Measurements from ENCODE around the gene CHST11. TPM values are rescaled to one million over a fixed set of nuclear protein-coding genes. Genes with fewer than 3 reads are reported as not detected.

Gene CHST11
- total RNA-seq, 1 donor from 2014 or later = 40.1 TPM

DNA sequence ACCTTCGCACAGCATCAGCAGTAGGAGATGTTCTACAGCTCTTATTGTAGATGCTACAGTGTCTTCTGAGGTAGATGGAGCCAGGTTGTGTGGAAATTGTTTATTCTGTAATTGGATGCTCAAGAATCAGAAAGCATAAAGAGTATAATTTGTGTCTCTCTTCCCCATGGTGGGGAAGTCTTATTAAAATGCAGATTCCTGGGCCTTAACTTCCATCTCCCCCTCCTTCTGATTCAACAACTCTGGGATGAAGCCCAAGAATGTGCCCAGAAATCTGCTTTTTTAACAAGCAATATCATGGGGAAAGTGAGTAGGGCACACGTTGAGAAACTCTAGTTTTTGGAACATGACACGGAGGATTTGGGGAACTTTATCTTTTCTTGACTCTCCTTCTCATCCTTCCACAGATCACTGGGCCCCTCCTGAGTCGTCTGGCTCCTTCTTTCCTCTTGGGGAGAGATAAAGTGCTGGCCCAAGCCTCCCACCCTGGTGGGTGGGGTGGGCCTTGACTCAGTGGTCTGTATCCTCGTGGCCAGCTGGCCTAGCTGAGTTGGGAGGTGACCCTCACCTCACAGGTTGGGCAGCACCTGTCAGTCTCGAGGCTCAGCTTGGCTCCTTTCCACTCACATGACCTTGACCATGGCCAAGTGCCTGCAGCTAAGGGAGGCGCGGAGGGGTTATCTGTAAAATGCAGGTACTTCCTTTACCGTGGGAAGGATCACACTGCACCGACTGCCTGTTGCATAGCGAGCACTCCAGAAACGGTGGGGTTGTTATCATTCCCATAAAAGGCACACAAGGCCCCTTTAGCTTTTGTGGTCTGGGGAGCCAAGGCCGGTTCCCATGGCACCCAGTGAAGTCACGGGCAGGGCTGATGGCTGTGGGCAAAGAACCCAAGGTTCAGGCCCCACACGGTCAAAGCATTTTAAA lies 141.9 kb downstream of the CHST11 start:
- intact Hi-C loops (cut with micrococcal nuclease) = no loop called here
- Mint-ChIP-seq H3K36me3 (ENCODE audit: low read depth) (peaks cover 19% of the 10 kb centered on the region), H3K27me3 (no peaks in the 10 kb centered on the region), H3K4me3 (no peak overlapping the region), H3K27ac (peak overlapping the region; percentile 38), H3K9me3 (no peaks in the 10 kb centered on the region), H3K4me1 (peaks cover 95% of the 10 kb centered on the region)
- TF ChIP-seq, protein P1, sequence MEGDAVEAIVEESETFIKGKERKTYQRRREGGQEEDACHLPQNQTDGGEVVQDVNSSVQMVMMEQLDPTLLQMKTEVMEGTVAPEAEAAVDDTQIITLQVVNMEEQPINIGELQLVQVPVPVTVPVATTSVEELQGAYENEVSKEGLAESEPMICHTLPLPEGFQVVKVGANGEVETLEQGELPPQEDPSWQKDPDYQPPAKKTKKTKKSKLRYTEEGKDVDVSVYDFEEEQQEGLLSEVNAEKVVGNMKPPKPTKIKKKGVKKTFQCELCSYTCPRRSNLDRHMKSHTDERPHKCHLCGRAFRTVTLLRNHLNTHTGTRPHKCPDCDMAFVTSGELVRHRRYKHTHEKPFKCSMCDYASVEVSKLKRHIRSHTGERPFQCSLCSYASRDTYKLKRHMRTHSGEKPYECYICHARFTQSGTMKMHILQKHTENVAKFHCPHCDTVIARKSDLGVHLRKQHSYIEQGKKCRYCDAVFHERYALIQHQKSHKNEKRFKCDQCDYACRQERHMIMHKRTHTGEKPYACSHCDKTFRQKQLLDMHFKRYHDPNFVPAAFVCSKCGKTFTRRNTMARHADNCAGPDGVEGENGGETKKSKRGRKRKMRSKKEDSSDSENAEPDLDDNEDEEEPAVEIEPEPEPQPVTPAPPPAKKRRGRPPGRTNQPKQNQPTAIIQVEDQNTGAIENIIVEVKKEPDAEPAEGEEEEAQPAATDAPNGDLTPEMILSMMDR (IDR thresholded peaks at IDR 0.05) = no peak
- CTCF ChIA-PET = interaction anchor here (1.2 kb wide), 1 partner anchor 217 kb away, joined by 5 read pairs; no protein-coding TSS in a partner anchor
- DNase-seq (no peak), ATAC-seq (ENCODE audit: low read depth) (no peak)
- POLR2A ChIA-PET = no interaction called here

- peaks cover 96% of the 10 kb centered on the region for H3K4me1 Mint-ChIP-seq
- ATAC-seq (ENCODE audit: low read depth) = no peak
- DNase-seq = no peak
- no peaks in the 10 kb centered on the region for H3K27me3 Mint-ChIP-seq
- no peaks in the 10 kb centered on the region for H3K9me3 Mint-ChIP-seq
- peaks cover 22% of the 10 kb centered on the region for H3K36me3 Mint-ChIP-seq (ENCODE audit: low read depth)
- no peak overlapping the region for H3K4me3 Mint-ChIP-seq
- TF ChIP-seq, protein P1 (IDR thresholded peaks at IDR 0.05) = no peak
- intact Hi-C loops (cut with micrococcal nuclease) = no loop called here
- no peak overlapping the region for H3K27ac Mint-ChIP-seq
- POLR2A ChIA-PET = interaction anchor here (0.5 kb wide), 1 partner anchor 79 kb away, joined by 3 read pairs; no protein-coding TSS in a partner anchor
- CTCF ChIA-PET = interaction anchor here (1.5 kb wide), 1 partner anchor 218 kb away, joined by 3 read pairs; no protein-coding TSS in a partner anchor
Observed at GRCh38 chr12:104599272-104600035, 142.7 kb downstream of the CHST11 start.

- no peak overlapping the region for H3K4me3 Mint-ChIP-seq
- CTCF ChIA-PET = interaction anchor here (1.5 kb wide), 1 partner anchor 219 kb away, joined by 3 read pairs; no protein-coding TSS in a partner anchor
- no peak overlapping the region for H3K27ac Mint-ChIP-seq
Observed at GRCh38 chr12:104600036-104600712, 143.4 kb downstream of the CHST11 start.

DNA sequence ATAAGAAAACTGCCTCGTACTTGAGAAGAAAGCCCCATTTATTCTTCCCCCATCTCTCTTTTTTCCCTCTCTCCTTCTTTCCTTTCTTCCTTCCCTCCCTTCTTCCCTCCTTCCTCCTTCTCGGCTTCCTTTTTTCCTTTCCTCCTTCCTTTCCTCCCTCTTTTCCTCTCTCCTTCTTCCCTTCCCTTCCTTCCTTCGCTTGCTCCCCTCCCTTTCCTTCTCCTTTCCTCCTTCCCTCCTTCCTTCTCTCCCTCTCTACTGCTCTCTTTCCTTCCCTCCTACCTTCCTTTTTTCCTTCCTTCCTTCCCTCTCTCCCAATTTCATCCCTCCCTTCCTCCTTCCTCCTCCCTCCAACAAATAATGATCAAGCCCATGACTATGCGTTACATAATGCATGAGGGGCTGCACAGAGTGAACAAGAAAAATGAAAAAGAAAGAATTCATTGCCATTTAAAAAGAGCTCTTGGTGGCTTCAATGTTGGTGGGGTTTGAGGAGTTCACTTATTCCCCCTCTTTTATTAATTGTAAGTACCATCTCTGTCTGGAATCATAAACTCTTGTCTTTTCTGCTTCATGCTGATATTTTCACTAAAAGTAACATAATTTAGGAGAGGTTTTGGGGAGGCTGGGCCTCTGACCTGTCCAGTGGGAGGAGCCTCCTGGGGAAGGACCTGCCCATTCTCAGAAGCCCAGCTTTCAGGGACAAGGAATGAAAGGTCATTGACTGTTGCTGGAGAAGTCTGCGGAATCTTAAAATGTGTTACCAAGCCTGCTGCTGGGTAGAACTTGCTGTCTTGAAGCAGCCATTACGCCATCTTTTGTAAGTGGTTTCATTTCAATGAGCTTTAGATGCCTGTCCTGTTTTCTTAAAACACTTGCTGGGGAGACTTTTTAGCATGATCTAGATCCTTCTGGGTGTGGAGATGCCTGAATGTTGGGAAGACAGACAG lies 144.3 kb downstream of the CHST11 start:
- Mint-ChIP-seq H3K36me3 (ENCODE audit: low read depth) (peaks cover 24% of the 10 kb centered on the region), H3K4me3 (no peak overlapping the region), H3K9me3 (no peaks in the 10 kb centered on the region), H3K27ac (peak overlapping the region; percentile 50), H3K27me3 (no peaks in the 10 kb centered on the region), H3K4me1 (peaks cover 93% of the 10 kb centered on the region)
- TF ChIP-seq, protein P1 (IDR thresholded peaks at IDR 0.05) = no peak
- ChIA-PET CTCF (interaction anchor here (1.5 kb wide), 1 partner anchor 220 kb away, joined by 3 read pairs; no protein-coding TSS in a partner anchor), POLR2A (interaction anchor here (0.6 to 0.8 kb wide), 2 partner anchors 20 to 57 kb away, joined by 3 to 5 read pairs; no protein-coding TSS in a partner anchor)
- ATAC-seq (ENCODE audit: low read depth) (no peak), DNase-seq (no peak)
- intact Hi-C loops (cut with micrococcal nuclease) = no loop called here

More at GRCh38 chr12:104600036-104600712, 143.4 kb downstream of the CHST11 start:
- Mint-ChIP-seq H3K9me3 (no peaks in the 10 kb centered on the region), H3K4me1 (peaks cover 97% of the 10 kb centered on the region), H3K36me3 (ENCODE audit: low read depth) (peaks cover 24% of the 10 kb centered on the region), H3K27me3 (no peaks in the 10 kb centered on the region)
- DNase-seq (no peak), ATAC-seq (ENCODE audit: low read depth) (peak; percentile 33)
- TF ChIP-seq, protein P1 (IDR thresholded peaks at IDR 0.05) = no peak
- POLR2A ChIA-PET = interaction anchor here (0.5 to 0.8 kb wide), 3 partner anchors 19 to 80 kb away, joined by 3 to 5 read pairs (median 3); no protein-coding TSS in a partner anchor
- intact Hi-C loops (cut with micrococcal nuclease) = no loop called here
